ENCODE results near the gene LGALS1.
A peak's percentile ranks its signal among the peaks of the same experiment; 100 is the strongest.
"Not testable (repeated sequence)": the region's sequence is repeated elsewhere in the genome, so short reads cannot be mapped to it uniquely, and the experiment has no call there.

The LGALS1 gene

GRCh38 chr22:37639771-37640590 lies 35.5 kb upstream of the LGALS1 start:
- Histone ChIP-seq H3K4me3 (ENCODE audit: low read depth, low read length) (peak overlapping the region; percentile 81), H3K79me2 (ENCODE audit: control insufficient read depth, insufficient read depth, low read length, unreplicated experiment) (no peaks in the 10 kb centered on the region), H3K27ac (ENCODE audit: low read depth, low read length) (no peak overlapping the region), H3K36me3 (ENCODE audit: insufficient read depth, low read length) (no peaks in the 10 kb centered on the region), H2AFZ (ENCODE audit: low read length, unreplicated experiment) (peak overlapping the region; percentile 60), H3K27me3 (ENCODE audit: insufficient read depth, low read length) (no peaks in the 10 kb centered on the region), H3K4me1 (ENCODE audit: control insufficient read depth, insufficient read depth, low read length, unreplicated experiment) (peaks cover 9% of the 10 kb centered on the region)

GRCh38 chr22:37640591-37641560 lies 34.6 kb upstream of the LGALS1 start:
- H3K4me3 ChIP-seq (ENCODE audit: low read depth, low read length) = peak overlapping the region; percentile 81
- no peak overlapping the region for H3K27ac ChIP-seq (ENCODE audit: low read depth, low read length)
- no peak overlapping the region for H2AFZ ChIP-seq (ENCODE audit: low read length, unreplicated experiment)
- no peaks in the 10 kb centered on the region for H3K36me3 ChIP-seq (ENCODE audit: insufficient read depth, low read length)
- no peaks in the 10 kb centered on the region for H3K27me3 ChIP-seq (ENCODE audit: insufficient read depth, low read length)
- no peaks in the 10 kb centered on the region for H3K79me2 ChIP-seq (ENCODE audit: control insufficient read depth, insufficient read depth, low read length, unreplicated experiment)
- H3K4me1 ChIP-seq (ENCODE audit: control insufficient read depth, insufficient read depth, low read length, unreplicated experiment) = peaks cover 6% of the 10 kb centered on the region

GRCh38 chr22:37641561-37641949 lies 33.9 kb upstream of the LGALS1 start:
- no peaks in the 10 kb centered on the region for H3K27me3 ChIP-seq (ENCODE audit: insufficient read depth, low read length)
- H3K4me3 ChIP-seq (ENCODE audit: low read depth, low read length) = no peak overlapping the region
- H3K27ac ChIP-seq (ENCODE audit: low read depth, low read length) = no peak overlapping the region
- peaks cover 6% of the 10 kb centered on the region for H3K4me1 ChIP-seq (ENCODE audit: control insufficient read depth, insufficient read depth, low read length, unreplicated experiment)
- no peaks in the 10 kb centered on the region for H3K36me3 ChIP-seq (ENCODE audit: insufficient read depth, low read length)
- H2AFZ ChIP-seq (ENCODE audit: low read length, unreplicated experiment) = no peak overlapping the region
- no peaks in the 10 kb centered on the region for H3K79me2 ChIP-seq (ENCODE audit: control insufficient read depth, insufficient read depth, low read length, unreplicated experiment)

GRCh38 chr22:37643225-37643847 lies 32.1 kb upstream of the LGALS1 start:
- Histone ChIP-seq H3K27ac (ENCODE audit: low read depth, low read length) (no peak overlapping the region), H3K36me3 (ENCODE audit: insufficient read depth, low read length) (no peaks in the 10 kb centered on the region), H3K4me1 (ENCODE audit: control insufficient read depth, insufficient read depth, low read length, unreplicated experiment) (peaks cover 3% of the 10 kb centered on the region), H3K27me3 (ENCODE audit: insufficient read depth, low read length) (no peaks in the 10 kb centered on the region), H3K4me3 (ENCODE audit: low read depth, low read length) (no peak overlapping the region), H3K79me2 (ENCODE audit: control insufficient read depth, insufficient read depth, low read length, unreplicated experiment) (no peaks in the 10 kb centered on the region), H2AFZ (ENCODE audit: low read length, unreplicated experiment) (no peak overlapping the region)

- no peak overlapping the region for H3K4me3 ChIP-seq (ENCODE audit: low read depth, low read length)
- H3K36me3 ChIP-seq (ENCODE audit: insufficient read depth, low read length) = no peaks in the 10 kb centered on the region
- H3K4me1 ChIP-seq (ENCODE audit: control insufficient read depth, insufficient read depth, low read length, unreplicated experiment) = no peaks in the 10 kb centered on the region
- H3K27ac ChIP-seq (ENCODE audit: low read depth, low read length) = no peak overlapping the region
- no peaks in the 10 kb centered on the region for H3K79me2 ChIP-seq (ENCODE audit: control insufficient read depth, insufficient read depth, low read length, unreplicated experiment)
- H2AFZ ChIP-seq (ENCODE audit: low read length, unreplicated experiment) = no peak overlapping the region
- H3K27me3 ChIP-seq (ENCODE audit: insufficient read depth, low read length) = no peaks in the 10 kb centered on the region
Measured at GRCh38 chr22:37647317-37647716, 28.1 kb upstream of the LGALS1 start.

- Histone ChIP-seq H3K79me2 (ENCODE audit: control insufficient read depth, insufficient read depth, low read length, unreplicated experiment) (no peaks in the 10 kb centered on the region), H3K27ac (ENCODE audit: low read depth, low read length) (no peak overlapping the region), H2AFZ (ENCODE audit: low read length, unreplicated experiment) (no peak overlapping the region), H3K27me3 (ENCODE audit: insufficient read depth, low read length) (no peaks in the 10 kb centered on the region), H3K4me3 (ENCODE audit: low read depth, low read length) (no peak overlapping the region), H3K4me1 (ENCODE audit: control insufficient read depth, insufficient read depth, low read length, unreplicated experiment) (no peaks in the 10 kb centered on the region), H3K36me3 (ENCODE audit: insufficient read depth, low read length) (no peaks in the 10 kb centered on the region)
Measured at GRCh38 chr22:37647928-37648327, 27.5 kb upstream of the LGALS1 start.

- Histone ChIP-seq H3K4me3 (ENCODE audit: low read depth, low read length) (no peak overlapping the region), H2AFZ (ENCODE audit: low read length, unreplicated experiment) (no peak overlapping the region), H3K4me1 (ENCODE audit: control insufficient read depth, insufficient read depth, low read length, unreplicated experiment) (no peaks in the 10 kb centered on the region), H3K27ac (ENCODE audit: low read depth, low read length) (no peak overlapping the region), H3K36me3 (ENCODE audit: insufficient read depth, low read length) (no peaks in the 10 kb centered on the region), H3K79me2 (ENCODE audit: control insufficient read depth, insufficient read depth, low read length, unreplicated experiment) (no peaks in the 10 kb centered on the region), H3K27me3 (ENCODE audit: insufficient read depth, low read length) (no peaks in the 10 kb centered on the region)
Measured at GRCh38 chr22:37650463-37651136, 24.8 kb upstream of the LGALS1 start.

GRCh38 chr22:37654563-37655251 lies 20.7 kb upstream of the LGALS1 start:
- Histone ChIP-seq H3K27me3 (ENCODE audit: insufficient read depth, low read length) (no peaks in the 10 kb centered on the region), H3K4me1 (ENCODE audit: control insufficient read depth, insufficient read depth, low read length, unreplicated experiment) (peaks cover 6% of the 10 kb centered on the region), H2AFZ (ENCODE audit: low read length, unreplicated experiment) (no peak overlapping the region), H3K79me2 (ENCODE audit: control insufficient read depth, insufficient read depth, low read length, unreplicated experiment) (peaks cover 7% of the 10 kb centered on the region), H3K36me3 (ENCODE audit: insufficient read depth, low read length) (no peaks in the 10 kb centered on the region), H3K4me3 (ENCODE audit: low read depth, low read length) (no peak overlapping the region), H3K27ac (ENCODE audit: low read depth, low read length) (no peak overlapping the region)

GRCh38 chr22:37655252-37655563 lies 20.2 kb upstream of the LGALS1 start:
- no peaks in the 10 kb centered on the region for H3K27me3 ChIP-seq (ENCODE audit: insufficient read depth, low read length)
- H3K4me3 ChIP-seq (ENCODE audit: low read depth, low read length) = no peak overlapping the region
- H3K27ac ChIP-seq (ENCODE audit: low read depth, low read length) = no peak overlapping the region
- peaks cover 10% of the 10 kb centered on the region for H3K4me1 ChIP-seq (ENCODE audit: control insufficient read depth, insufficient read depth, low read length, unreplicated experiment)
- H3K36me3 ChIP-seq (ENCODE audit: insufficient read depth, low read length) = no peaks in the 10 kb centered on the region
- peaks cover 12% of the 10 kb centered on the region for H3K79me2 ChIP-seq (ENCODE audit: control insufficient read depth, insufficient read depth, low read length, unreplicated experiment)
- H2AFZ ChIP-seq (ENCODE audit: low read length, unreplicated experiment) = no peak overlapping the region

- peaks cover 19% of the 10 kb centered on the region for H3K4me1 ChIP-seq (ENCODE audit: control insufficient read depth, insufficient read depth, low read length, unreplicated experiment)
- H3K79me2 ChIP-seq (ENCODE audit: control insufficient read depth, insufficient read depth, low read length, unreplicated experiment) = peaks cover 26% of the 10 kb centered on the region
- H3K4me3 ChIP-seq (ENCODE audit: low read depth, low read length); H2AFZ ChIP-seq (ENCODE audit: low read length, unreplicated experiment); H3K27ac ChIP-seq (ENCODE audit: low read depth, low read length); H3K27me3 ChIP-seq (ENCODE audit: insufficient read depth, low read length); H3K36me3 ChIP-seq (ENCODE audit: insufficient read depth, low read length): not testable (repeated sequence)
Measured at GRCh38 chr22:37656583-37656982, 18.9 kb upstream of the LGALS1 start.
